ENCODE data around the gene RFX2. TPM values are rescaled to one million over a fixed set of nuclear protein-coding genes. Genes with fewer than 3 reads are reported as not detected.

Gene RFX2
- total and polyA plus RNA-seq, 10 of the 15 experiments (the other 5 are each of a cell fraction or from before 2014, with no cell fraction given) = 3.2 to 9.8 (median 4.7) TPM

DNA sequence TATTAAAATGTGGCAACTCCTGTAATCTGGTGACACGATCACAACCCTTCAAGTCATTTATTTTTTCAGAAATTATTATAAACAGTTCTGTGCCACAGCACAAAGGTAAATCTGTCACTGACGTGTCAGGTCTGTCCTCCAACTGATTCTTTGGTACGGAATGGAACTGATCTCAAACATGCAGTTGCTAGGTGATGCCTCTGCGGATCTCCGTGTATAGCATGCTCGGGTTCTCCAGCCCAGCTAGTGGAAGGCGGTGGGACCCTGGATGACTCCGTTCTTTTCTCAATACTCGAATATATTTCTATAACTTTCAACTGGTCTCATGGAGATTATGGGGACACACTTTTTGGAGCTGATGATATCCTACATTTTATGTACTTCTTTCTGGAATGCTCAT is 143.4 kb downstream of the RFX2 start (continued):
- TF ChIP-seq, protein P1, sequence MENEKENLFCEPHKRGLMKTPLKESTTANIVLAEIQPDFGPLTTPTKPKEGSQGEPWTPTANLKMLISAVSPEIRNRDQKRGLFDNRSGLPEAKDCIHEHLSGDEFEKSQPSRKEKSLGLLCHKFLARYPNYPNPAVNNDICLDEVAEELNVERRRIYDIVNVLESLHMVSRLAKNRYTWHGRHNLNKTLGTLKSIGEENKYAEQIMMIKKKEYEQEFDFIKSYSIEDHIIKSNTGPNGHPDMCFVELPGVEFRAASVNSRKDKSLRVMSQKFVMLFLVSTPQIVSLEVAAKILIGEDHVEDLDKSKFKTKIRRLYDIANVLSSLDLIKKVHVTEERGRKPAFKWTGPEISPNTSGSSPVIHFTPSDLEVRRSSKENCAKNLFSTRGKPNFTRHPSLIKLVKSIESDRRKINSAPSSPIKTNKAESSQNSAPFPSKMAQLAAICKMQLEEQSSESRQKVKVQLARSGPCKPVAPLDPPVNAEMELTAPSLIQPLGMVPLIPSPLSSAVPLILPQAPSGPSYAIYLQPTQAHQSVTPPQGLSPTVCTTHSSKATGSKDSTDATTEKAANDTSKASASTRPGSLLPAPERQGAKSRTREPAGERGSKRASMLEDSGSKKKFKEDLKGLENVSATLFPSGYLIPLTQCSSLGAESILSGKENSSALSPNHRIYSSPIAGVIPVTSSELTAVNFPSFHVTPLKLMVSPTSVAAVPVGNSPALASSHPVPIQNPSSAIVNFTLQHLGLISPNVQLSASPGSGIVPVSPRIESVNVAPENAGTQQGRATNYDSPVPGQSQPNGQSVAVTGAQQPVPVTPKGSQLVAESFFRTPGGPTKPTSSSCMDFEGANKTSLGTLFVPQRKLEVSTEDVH (IDR thresholded peaks at IDR 0.05; ENCODE audit: low read depth, partially characterized antibody) = no peak
- TF ChIP-seq, protein P2, sequence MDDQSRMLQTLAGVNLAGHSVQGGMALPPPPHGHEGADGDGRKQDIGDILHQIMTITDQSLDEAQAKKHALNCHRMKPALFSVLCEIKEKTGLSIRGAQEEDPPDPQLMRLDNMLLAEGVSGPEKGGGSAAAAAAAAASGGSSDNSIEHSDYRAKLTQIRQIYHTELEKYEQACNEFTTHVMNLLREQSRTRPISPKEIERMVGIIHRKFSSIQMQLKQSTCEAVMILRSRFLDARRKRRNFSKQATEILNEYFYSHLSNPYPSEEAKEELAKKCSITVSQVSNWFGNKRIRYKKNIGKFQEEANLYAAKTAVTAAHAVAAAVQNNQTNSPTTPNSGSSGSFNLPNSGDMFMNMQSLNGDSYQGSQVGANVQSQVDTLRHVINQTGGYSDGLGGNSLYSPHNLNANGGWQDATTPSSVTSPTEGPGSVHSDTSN (IDR thresholded peaks at IDR 0.05; ENCODE audit: insufficient replicate concordance, low read depth, low read length) = no peak
- TF ChIP-seq TAF1 (IDR thresholded peaks at IDR 0.05; ENCODE audit: borderline replicate concordance, low read depth, low read length) (no peak), STAT1 (conservative IDR thresholded peaks at IDR 0.05) (no peak), KAT2A (conservative IDR thresholded peaks at IDR 0.05; ENCODE audit: control insufficient read depth, low read depth, low read length) (no peak), RBBP5 (conservative IDR thresholded peaks at IDR 0.05) (no peak), KDM1A (IDR thresholded peaks at IDR 0.05; ENCODE audit: borderline replicate concordance) (no peak), CBX5 (IDR thresholded peaks at IDR 0.05; ENCODE audit: low read depth) (no peak), DPF2 (IDR thresholded peaks at IDR 0.05) (no peak), SMAD1 (IDR thresholded peaks at IDR 0.05; ENCODE audit: low read depth, partially characterized antibody) (no peak), CHD1 (IDR thresholded peaks at IDR 0.05; ENCODE audit: low read depth, low read length) (no peak)
- TF ChIP-seq, protein P3, sequence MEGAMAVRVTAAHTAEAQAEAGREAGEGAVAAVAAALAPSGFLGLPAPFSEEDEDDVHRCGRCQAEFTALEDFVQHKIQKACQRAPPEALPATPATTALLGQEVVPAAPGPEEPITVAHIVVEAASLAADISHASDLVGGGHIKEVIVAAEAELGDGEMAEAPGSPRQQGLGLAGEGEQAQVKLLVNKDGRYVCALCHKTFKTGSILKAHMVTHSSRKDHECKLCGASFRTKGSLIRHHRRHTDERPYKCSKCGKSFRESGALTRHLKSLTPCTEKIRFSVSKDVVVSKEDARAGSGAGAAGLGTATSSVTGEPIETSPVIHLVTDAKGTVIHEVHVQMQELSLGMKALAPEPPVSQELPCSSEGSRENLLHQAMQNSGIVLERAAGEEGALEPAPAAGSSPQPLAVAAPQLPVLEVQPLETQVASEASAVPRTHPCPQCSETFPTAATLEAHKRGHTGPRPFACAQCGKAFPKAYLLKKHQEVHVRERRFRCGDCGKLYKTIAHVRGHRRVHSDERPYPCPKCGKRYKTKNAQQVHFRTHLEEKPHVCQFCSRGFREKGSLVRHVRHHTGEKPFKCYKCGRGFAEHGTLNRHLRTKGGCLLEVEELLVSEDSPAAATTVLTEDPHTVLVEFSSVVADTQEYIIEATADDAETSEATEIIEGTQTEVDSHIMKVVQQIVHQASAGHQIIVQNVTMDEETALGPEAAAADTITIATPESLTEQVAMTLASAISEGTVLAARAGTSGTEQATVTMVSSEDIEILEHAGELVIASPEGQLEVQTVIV (IDR thresholded peaks at IDR 0.05; ENCODE audit: borderline replicate concordance, partially characterized antibody) = no peak
